Amniotic stem cell (primary cell): ENCODE results near the gene USP22.

Experiments
- DNase-seq: peaks from one replicate; lab custom pipeline; 2025; lab: John Stamatoyannopoulos, UW

Gene USP22

GRCh38 chr17:21001111-21001812 lies 41.5 kb downstream of the USP22 start:
- no peak for DNase-seq

- no peak for DNase-seq
Observed at GRCh38 chr17:20999841-21000532, 42.8 kb downstream of the USP22 start.

- DNase-seq = no peak
Observed at GRCh38 chr17:20999044-20999573, 43.7 kb downstream of the USP22 start.

GRCh38 chr17:20998571-20999043 lies 44.2 kb downstream of the USP22 start:
- no peak for DNase-seq

GRCh38 chr17:20997711-20998570 lies 44.9 kb downstream of the USP22 start:
- no peak for DNase-seq

GRCh38 chr17:20996724-20997615 lies 45.8 kb downstream of the USP22 start:
- no peak for DNase-seq

- DNase-seq = no peak
Observed at GRCh38 chr17:20995873-20996723, 46.7 kb downstream of the USP22 start.

- DNase-seq = no peak
Observed at GRCh38 chr17:20995164-20995872, 47.5 kb downstream of the USP22 start.

GRCh38 chr17:20994779-20995149 lies 48.0 kb downstream of the USP22 start:
- no peak for DNase-seq

GRCh38 chr17:20993863-20994778 lies 48.7 kb downstream of the USP22 start:
- no peak for DNase-seq

- peak; percentile 26 for DNase-seq
Observed at GRCh38 chr17:20992987-20993862, 49.6 kb downstream of the USP22 start.

- no peak for DNase-seq
Observed at GRCh38 chr17:20992416-20992815, 50.4 kb downstream of the USP22 start.

GRCh38 chr17:20991276-20992037 lies 51.4 kb downstream of the USP22 start:
- DNase-seq = no peak

- DNase-seq = no peak
Observed at GRCh38 chr17:20989991-20990855, 52.6 kb downstream of the USP22 start.

GRCh38 chr17:20989481-20989880 lies 53.3 kb downstream of the USP22 start:
- DNase-seq = no peak

GRCh38 chr17:20988896-20989295 lies 53.9 kb downstream of the USP22 start:
- DNase-seq = no peak
